ENCODE measurements around the gene AKAP8L.

Gene AKAP8L

DNA sequence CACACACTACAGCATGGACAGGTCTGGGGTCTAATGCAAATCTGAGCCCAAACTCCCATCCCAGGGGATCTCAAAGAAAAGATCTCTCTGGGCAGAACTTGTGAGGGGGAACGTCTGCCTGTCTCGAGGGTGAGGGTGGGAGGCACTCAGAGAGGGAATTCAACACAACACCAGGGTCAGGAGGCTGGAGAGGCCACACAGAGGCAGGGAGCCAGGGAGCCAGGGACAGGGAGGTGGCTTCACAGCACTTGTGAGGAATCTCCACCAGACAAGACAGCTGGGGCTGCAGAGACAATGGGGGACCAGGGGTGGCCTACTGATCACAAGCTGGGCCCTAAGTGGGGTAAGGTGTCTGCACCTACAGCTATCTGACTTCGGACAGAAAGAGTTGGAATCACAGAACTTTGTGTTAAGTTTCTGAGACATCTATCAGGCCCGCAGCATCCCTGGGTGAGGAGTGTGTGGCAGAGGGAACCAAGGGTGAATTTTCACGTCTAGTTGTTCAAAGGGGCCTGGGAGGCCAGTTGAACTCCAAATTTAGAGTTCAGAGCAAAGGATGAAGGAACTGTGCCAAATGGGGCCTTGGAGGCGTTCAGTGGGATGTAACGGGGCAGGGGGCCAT lies 12.7 kb upstream of the AKAP8L start:
- TF ChIP-seq, protein P1, sequence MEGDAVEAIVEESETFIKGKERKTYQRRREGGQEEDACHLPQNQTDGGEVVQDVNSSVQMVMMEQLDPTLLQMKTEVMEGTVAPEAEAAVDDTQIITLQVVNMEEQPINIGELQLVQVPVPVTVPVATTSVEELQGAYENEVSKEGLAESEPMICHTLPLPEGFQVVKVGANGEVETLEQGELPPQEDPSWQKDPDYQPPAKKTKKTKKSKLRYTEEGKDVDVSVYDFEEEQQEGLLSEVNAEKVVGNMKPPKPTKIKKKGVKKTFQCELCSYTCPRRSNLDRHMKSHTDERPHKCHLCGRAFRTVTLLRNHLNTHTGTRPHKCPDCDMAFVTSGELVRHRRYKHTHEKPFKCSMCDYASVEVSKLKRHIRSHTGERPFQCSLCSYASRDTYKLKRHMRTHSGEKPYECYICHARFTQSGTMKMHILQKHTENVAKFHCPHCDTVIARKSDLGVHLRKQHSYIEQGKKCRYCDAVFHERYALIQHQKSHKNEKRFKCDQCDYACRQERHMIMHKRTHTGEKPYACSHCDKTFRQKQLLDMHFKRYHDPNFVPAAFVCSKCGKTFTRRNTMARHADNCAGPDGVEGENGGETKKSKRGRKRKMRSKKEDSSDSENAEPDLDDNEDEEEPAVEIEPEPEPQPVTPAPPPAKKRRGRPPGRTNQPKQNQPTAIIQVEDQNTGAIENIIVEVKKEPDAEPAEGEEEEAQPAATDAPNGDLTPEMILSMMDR (IDR thresholded peaks at IDR 0.05; ENCODE audit: control insufficient read depth, extremely low read depth, insufficient read depth), result no peak
- DNase-seq (ENCODE audit: low read depth), result no peak
- peak overlapping the region; percentile 97 for H3K4me3 ChIP-seq (ENCODE audit: low read depth, low read length)

DNA sequence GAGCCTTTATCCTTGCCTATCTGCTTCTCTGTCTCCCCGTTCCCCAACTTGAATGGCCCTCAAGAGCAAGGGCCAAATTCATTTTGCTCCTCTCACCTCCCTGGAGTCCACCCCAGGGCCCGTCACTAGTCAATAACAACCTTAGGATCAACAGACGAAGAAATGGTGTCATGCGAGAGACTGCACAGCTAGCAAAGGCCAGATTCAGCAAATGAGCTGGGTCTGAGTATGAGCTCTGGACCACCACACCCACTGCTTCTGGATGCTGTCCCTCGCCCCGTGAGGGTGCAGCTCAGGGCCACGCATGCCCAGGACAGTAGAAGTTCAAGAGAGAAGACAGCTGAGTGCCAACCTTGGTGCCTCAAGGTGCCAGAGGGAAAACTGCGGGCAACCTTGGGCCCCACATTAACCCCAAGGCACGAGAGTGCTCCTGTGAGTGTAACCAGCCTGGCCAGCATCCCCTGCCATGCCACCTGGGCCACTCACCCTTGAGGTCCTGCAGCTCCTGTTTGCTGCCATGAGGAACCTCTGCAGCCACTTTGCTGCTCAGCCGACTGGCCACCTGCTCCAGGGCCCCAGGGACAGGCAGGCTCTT lies 11.8 kb upstream of the AKAP8L start:
- H3K4me3 ChIP-seq (ENCODE audit: low read depth, low read length), result peak overlapping the region; percentile 97
- TF ChIP-seq, protein P1 (IDR thresholded peaks at IDR 0.05; ENCODE audit: control insufficient read depth, extremely low read depth, insufficient read depth), result no peak
- DNase-seq (ENCODE audit: low read depth), result no peak

DNA sequence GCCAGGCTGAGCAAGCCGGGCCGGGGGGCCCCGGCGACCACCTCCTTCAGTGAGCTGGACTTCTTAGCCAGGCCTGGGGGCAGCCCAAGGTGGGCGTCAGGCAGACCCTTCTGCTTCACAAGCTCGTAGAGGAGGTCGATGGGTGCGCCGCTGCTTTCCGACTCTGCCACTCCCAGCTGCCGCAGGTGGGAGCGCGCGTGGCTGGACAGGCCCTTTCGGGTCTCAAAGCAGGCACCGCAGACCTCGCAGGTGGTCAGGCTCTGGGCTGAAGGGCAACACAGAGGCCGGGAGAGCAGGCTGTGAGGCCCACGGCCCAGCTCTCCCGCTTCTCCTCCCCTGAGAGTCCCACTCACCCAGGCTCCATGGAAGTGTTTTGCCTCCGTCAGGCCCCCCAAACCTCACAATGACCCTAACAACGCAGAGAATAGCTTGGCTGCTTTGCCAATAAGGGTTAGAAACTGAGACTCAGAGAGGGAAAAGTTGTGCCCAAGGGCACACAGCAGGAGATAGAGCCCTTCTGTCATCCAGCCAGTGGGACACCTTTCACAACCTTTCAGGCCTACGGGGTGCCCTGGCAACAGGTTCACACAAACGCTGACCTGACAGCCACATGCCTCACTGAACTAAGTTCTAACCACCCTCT lies 11.2 kb upstream of the AKAP8L start:
- TF ChIP-seq, protein P1 (IDR thresholded peaks at IDR 0.05; ENCODE audit: control insufficient read depth, extremely low read depth, insufficient read depth), result no peak
- no peak for DNase-seq (ENCODE audit: low read depth)
- no peak overlapping the region for H3K4me3 ChIP-seq (ENCODE audit: low read depth, low read length)

DNA sequence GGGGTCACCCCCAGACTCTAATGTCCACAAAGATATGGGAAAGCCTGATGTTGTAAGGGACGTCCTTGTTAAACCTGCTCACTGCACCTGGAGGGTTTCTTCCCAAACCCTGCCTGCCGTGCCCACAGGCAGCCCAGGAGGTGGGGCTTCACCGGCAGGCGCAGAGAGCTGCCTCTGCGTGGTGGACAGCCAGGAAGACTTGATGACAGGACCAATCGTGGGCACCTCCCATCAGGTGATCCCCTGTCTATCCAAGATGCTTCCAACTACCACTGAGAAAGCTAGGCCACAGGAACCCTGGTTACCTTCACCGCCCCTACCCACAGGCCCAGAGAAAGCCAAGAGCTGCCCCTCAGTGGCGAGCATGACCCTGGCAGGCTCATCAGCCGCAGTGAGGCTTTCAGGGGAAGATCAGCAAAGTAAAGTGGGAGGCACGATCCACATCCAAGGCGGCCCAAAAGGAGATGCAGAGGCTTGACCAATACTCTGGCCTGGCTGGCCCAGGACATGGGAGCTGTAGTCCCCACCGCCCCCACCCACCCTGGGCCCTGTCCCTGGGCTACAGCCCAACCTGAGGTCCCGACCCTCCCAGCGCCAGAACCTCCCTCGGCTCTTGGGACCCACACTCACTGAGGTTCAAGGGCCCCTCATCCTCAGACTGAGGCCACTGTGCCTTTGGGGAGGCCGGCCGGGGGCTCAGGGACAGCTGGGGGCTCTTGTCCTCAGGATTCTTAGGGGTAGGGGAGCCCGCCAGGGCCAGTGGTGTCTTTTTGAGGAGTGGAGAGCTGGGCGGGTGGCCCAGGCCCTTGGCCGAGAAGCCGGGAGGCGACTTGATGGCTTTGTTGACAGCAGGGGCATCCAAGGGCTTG lies 10.4 kb upstream of the AKAP8L start:
- no peak for DNase-seq (ENCODE audit: low read depth)
- H3K4me3 ChIP-seq (ENCODE audit: low read depth, low read length), result no peak overlapping the region
- TF ChIP-seq, protein P1 (IDR thresholded peaks at IDR 0.05; ENCODE audit: control insufficient read depth, extremely low read depth, insufficient read depth), result no peak

DNA sequence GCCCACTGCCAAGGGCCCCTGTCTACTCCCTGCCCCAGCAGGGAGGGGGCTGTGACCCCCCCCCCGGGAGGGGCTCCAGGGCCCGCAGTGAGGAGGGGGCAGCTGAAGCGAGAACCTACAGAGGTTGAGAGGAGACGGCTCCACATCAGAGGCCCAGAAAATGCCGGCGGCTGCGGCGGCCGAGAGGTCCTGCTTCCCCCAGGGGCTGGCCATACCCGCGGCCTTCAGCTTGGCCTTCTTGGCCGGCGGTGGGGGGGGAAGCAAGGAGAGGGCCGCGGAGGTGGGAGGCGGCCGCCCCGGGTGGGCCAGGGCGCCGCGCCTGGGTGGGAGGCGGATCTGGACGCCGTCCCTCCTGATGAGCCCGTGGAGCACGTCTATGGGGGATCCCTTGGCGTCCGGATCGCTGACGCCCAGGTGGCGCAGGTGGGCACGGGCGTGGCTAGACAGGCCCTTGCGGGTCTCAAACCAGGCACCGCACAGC lies 9.2 kb upstream of the AKAP8L start:
- TF ChIP-seq, protein P1 (IDR thresholded peaks at IDR 0.05; ENCODE audit: control insufficient read depth, extremely low read depth, insufficient read depth), result no peak
- no peak for DNase-seq (ENCODE audit: low read depth)
- no peak overlapping the region for H3K4me3 ChIP-seq (ENCODE audit: low read depth, low read length)

DNA sequence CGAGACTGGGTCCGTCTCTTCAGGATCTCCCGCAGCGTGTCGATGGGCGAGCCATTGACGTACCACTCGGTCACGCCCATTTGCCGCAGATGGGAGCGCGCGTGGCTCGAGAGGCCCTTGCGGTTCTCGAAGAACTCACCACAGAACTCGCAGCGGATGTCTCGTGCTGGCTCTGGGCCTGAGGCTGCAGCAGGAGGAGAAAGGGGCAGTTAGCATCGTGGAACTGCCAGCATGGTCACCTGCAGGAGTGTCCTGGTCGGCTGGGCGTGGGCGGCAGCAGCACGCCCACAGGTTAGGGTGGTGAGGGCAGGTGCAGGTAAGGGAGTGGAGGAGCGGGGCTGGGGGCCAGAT lies 8.5 kb upstream of the AKAP8L start:
- no peak for DNase-seq (ENCODE audit: low read depth)
- H3K4me3 ChIP-seq (ENCODE audit: low read depth, low read length), result no peak overlapping the region
- TF ChIP-seq, protein P1 (IDR thresholded peaks at IDR 0.05; ENCODE audit: control insufficient read depth, extremely low read depth, insufficient read depth), result no peak
